Measurements from ENCODE around the gene FRMPD1. TPM values are rescaled to one million over a fixed set of nuclear protein-coding genes. Genes with fewer than 3 reads are reported as not detected.

Gene FRMPD1
- total RNA-seq, 4 donors from 2014 or later, result 0.46 to 1.7 (median 1.0) TPM

DNA sequence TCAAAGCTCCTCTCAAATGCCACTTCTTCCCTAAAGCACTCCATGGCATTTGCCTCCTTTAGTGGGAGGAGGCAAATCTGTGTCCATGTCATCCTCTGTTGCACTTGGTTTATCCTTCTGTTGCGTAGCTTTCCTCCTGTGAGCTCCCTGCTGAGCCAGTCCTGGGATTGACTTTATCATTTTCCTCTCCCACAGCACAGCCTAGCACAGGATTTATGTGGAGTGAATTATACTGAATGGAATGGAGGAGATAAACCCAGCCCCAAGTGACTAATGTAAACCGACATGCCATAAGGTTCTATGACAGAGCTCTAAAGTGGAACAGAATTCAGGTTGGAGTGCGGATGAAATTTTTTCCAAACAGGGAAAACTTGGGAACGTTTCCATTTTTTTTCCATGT, 31.9 kb upstream of the FRMPD1 start:
- Histone ChIP-seq H3K9me3 (no peaks in the 10 kb centered on the region), H3K27me3 (no peaks in the 10 kb centered on the region), H3K4me3 (no peak overlapping the region), H3K36me3 (no peaks in the 10 kb centered on the region), H3K27ac (no peak overlapping the region), H3K4me1 (no peaks in the 10 kb centered on the region)
- DNase-seq (no peak), ATAC-seq (no peak)
- TF ChIP-seq, protein P1, sequence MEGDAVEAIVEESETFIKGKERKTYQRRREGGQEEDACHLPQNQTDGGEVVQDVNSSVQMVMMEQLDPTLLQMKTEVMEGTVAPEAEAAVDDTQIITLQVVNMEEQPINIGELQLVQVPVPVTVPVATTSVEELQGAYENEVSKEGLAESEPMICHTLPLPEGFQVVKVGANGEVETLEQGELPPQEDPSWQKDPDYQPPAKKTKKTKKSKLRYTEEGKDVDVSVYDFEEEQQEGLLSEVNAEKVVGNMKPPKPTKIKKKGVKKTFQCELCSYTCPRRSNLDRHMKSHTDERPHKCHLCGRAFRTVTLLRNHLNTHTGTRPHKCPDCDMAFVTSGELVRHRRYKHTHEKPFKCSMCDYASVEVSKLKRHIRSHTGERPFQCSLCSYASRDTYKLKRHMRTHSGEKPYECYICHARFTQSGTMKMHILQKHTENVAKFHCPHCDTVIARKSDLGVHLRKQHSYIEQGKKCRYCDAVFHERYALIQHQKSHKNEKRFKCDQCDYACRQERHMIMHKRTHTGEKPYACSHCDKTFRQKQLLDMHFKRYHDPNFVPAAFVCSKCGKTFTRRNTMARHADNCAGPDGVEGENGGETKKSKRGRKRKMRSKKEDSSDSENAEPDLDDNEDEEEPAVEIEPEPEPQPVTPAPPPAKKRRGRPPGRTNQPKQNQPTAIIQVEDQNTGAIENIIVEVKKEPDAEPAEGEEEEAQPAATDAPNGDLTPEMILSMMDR (IDR thresholded peaks at IDR 0.05 in 4 of 5, conservative IDR thresholded peaks at IDR 0.05 in 1 of 5), result no peak
- no peak for TF ChIP-seq POLR2A (IDR thresholded peaks at IDR 0.05)
- intact Hi-C loops (cut with DNase I; ENCODE audit: low total_unique reads) (no loop called here), in situ Hi-C loops (cut with MboI; ENCODE audit: low sequenced_read_pairs in 4 of 4) (no loop called here)

DNA sequence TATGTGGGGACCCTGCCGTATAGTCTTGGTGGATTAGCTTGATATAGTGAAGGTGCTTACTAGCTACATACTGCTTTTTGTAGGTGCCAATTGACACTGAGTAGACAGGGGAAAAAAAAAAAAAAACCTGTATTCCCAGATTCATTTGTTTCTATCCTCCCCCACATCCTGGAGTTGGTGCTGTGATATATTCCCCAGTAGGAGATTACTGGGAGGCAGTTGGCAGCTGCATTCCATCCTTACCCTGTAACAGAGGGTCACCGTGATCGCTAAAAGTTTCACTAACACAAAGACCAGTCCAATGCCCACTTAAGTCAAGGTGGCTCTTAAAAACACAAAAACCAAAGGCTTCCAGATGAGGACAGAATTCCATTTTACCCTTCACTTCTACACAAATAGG, 30.9 kb upstream of the FRMPD1 start:
- Histone ChIP-seq H3K4me3 (no peak overlapping the region), H3K4me1 (no peaks in the 10 kb centered on the region), H3K27me3 (no peaks in the 10 kb centered on the region), H3K36me3 (no peaks in the 10 kb centered on the region), H3K27ac (no peak overlapping the region), H3K9me3 (no peaks in the 10 kb centered on the region)
- DNase-seq, result no peak
- ATAC-seq, result no peak
- TF ChIP-seq, protein P1 (IDR thresholded peaks at IDR 0.05 in 4 of 5, conservative IDR thresholded peaks at IDR 0.05 in 1 of 5), result no peak
- no peak for TF ChIP-seq POLR2A (IDR thresholded peaks at IDR 0.05)
- in situ Hi-C loops (cut with MboI; ENCODE audit: low sequenced_read_pairs in 4 of 4) (no loop called here), intact Hi-C loops (cut with DNase I; ENCODE audit: low total_unique reads) (no loop called here)

- Histone ChIP-seq H3K4me1 (no peaks in the 10 kb centered on the region), H3K27me3 (no peaks in the 10 kb centered on the region), H3K9me3 (no peaks in the 10 kb centered on the region), H3K36me3 (no peaks in the 10 kb centered on the region), H3K27ac (no peak overlapping the region), H3K4me3 (no peak overlapping the region)
- ATAC-seq (no peak), DNase-seq (no peak)
- intact Hi-C loops (cut with DNase I; ENCODE audit: low total_unique reads) (no loop called here), in situ Hi-C loops (cut with MboI; ENCODE audit: low sequenced_read_pairs in 4 of 4) (no loop called here)
- TF ChIP-seq, protein P1 (IDR thresholded peaks at IDR 0.05 in 4 of 5, conservative IDR thresholded peaks at IDR 0.05 in 1 of 5), result no peak
- TF ChIP-seq POLR2A (IDR thresholded peaks at IDR 0.05), result no peak
Observed at GRCh38 chr9:37620396-37620795, 30.4 kb upstream of the FRMPD1 start.

DNA sequence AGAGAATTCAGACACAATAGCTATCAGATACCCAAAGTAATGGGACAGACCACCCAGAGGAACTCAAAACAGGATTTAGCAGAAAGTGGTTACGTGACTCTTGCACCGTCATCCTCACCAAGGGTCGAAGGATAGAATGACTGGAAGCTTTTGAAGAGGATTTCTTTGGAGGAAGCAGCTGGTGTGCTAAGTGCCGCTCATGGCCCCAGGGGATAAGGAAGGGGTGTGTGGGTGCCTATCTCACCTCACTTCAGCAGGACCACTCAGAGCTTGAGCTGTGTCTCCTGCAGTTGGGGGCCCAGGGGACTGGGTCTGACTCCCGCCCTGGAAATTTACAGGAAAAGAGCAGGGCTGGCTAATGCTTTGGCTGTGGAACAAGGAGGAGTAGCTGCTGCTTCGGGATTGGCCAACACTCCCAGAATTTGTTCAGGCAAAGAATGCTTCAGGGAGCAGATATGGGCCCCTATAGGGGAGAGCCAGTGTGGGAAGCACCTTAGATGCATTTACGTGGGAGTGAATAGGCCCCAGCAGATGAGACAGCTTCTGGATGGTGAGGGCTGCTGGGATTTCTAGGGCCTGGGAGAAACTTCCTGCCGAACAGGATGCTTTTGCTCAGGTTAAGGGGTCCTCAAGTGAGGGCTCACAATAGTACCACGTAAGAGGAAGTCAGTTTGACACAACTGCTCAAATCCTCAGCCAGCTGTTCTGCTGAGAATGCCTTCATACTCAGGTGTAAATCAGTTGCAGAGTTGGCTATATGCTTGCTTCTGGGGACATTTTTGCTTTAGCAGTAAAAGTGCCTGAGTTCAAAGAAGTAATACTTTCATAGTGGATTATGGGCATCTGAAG, 29.3 kb upstream of the FRMPD1 start:
- no peaks in the 10 kb centered on the region for H3K27me3 ChIP-seq
- no peaks in the 10 kb centered on the region for H3K4me1 ChIP-seq
- TF ChIP-seq, protein P1 (IDR thresholded peaks at IDR 0.05 in 4 of 5, conservative IDR thresholded peaks at IDR 0.05 in 1 of 5), result no peak
- no peak for TF ChIP-seq POLR2A (IDR thresholded peaks at IDR 0.05)
- no peak for ATAC-seq
- no peaks in the 10 kb centered on the region for H3K36me3 ChIP-seq
- H3K9me3 ChIP-seq, result no peaks in the 10 kb centered on the region
- H3K4me3 ChIP-seq, result no peak overlapping the region
- DNase-seq, result no peak
- in situ Hi-C loops (cut with MboI; ENCODE audit: low sequenced_read_pairs in 4 of 4) (no loop called here), intact Hi-C loops (cut with DNase I; ENCODE audit: low total_unique reads) (no loop called here)
- no peak overlapping the region for H3K27ac ChIP-seq

Data from gastrocnemius medialis (tissue), 4 donors.